HG02852 (cell line): ENCODE results near the gene ZNF691.
"Not testable (repeated sequence)": the region's sequence is repeated elsewhere in the genome, so short reads cannot be mapped to it uniquely, and the experiment has no call there.

ENCODE experiments used
- ATAC-seq: cut with Tn5 transposase; IDR thresholded peaks from one replicate; pipeline ENCODE4 v1.9.1; 2021; ENCODE audit warnings: mild to moderate bottlenecking, moderate library complexity; ENCODE audit not compliant: unreplicated experiment

The ZNF691 gene

GRCh38 chr1:42853116-42853884, 6.9 kb downstream of the ZNF691 start:
- no peak for ATAC-seq

DNA sequence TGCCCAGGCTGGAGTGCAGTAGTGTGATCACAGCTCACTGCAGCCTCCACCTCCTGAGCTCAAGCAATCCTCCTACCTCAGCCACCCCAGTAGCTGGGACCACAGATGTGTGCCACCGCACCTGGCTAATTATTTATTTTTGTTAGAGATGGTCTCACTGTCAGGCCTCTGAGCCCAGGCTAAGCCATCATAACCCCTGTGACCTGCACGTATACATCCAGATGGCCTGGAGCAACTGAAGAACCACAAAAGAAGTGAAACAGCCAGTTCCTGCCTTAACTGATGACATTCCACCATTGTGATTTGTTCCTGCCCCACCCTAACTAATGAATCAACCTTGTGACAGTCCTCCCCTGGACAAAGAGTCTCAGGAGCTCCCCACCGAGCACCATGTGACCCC, 10.1 kb downstream of the ZNF691 start:
- ATAC-seq, result not testable (repeated sequence)

GRCh38 chr1:42859366-42859765, 13.0 kb downstream of the ZNF691 start:
- not testable (repeated sequence) for ATAC-seq

- no peak for ATAC-seq
Observed at GRCh38 chr1:42860339-42861013, 14.1 kb downstream of the ZNF691 start.

DNA sequence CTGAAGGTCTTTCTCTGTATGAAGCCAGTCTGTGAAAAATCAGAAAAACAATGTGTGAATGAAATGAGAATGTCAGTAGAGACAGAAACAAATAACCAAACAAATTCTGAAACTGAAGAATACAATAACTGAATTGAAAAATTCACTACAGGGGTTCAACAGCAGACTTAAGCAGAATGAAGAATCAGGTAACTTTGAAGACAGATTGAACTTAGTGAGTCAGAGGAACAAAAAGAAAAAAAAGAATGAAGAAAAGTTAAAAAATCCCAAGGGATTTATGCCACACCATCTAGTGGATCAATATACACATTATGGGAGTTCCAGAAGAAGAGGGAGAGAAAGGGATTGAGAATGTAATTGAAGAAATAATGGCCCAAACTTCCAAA, 14.6 kb downstream of the ZNF691 start:
- ATAC-seq, result no peak

- no peak for ATAC-seq
Observed at GRCh38 chr1:42866549-42866948, 20.1 kb downstream of the ZNF691 start.

DNA sequence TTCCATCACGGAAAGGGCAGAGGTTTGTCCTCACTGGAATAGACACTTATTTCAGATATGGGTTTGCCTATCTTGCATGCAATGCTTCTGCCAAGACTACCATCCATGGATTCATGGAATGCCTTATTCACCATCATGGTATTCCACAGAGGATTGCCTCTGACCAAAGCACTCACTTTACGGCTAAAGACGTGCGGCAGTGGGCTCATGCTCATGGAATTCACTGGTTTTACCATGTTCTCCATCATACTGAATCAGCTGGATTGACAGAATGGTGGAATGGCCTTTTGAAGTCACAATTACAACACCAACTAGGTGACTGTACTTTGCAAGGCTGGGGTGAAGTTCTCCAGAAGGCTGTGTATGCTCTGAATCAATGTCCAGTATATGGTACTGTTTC, 22.1 kb downstream of the ZNF691 start:
- not testable (repeated sequence) for ATAC-seq

GRCh38 chr1:42869254-42869653, 22.8 kb downstream of the ZNF691 start:
- ATAC-seq, result not testable (repeated sequence)

GRCh38 chr1:42869751-42870150, 23.3 kb downstream of the ZNF691 start:
- not testable (repeated sequence) for ATAC-seq

- not testable (repeated sequence) for ATAC-seq
Observed at GRCh38 chr1:42873108-42873507, 26.7 kb downstream of the ZNF691 start.

- ATAC-seq, result no peak
Observed at GRCh38 chr1:42873670-42874069, 27.3 kb downstream of the ZNF691 start.

DNA sequence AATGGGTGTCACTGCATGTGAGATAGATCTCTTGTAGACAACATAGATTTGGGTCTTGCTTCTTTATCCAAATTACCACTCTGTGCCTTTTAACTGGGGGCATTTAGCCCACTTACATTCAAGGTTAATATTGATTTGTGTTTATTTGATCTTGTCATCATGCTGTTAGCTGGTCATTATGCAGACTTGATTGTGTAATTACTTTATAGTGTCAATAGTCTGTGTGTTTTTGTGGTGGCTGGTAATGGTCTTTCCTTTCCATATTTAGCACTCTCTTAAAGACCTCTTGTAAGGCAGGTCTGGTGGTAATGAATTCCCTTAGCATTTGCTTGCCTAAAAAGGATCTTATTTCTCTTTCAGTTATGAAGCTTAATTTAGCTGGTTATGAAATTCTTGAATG, 29.6 kb downstream of the ZNF691 start:
- no peak for ATAC-seq

DNA sequence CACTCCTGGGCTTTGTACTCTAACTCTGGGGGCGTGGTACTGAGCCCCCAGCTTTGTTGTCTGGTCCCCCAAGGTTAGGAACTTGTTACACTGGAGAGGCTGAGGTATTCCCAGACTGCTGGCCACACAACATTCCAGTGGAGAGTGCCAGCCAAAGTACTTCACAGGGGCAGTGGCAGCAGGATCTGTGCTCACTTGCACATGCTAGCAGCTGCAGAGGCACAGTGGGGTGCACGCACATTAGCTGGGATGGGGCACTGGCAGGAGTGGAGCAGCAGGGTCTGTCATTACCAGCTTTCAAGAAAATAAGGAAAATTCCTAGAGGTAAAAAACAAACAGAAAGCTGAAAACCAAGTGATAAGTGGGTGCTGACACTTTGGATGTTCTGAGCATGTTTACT, 31.0 kb downstream of the ZNF691 start:
- no peak for ATAC-seq

GRCh38 chr1:42880384-42880783, 34.0 kb downstream of the ZNF691 start:
- ATAC-seq, result no peak

DNA sequence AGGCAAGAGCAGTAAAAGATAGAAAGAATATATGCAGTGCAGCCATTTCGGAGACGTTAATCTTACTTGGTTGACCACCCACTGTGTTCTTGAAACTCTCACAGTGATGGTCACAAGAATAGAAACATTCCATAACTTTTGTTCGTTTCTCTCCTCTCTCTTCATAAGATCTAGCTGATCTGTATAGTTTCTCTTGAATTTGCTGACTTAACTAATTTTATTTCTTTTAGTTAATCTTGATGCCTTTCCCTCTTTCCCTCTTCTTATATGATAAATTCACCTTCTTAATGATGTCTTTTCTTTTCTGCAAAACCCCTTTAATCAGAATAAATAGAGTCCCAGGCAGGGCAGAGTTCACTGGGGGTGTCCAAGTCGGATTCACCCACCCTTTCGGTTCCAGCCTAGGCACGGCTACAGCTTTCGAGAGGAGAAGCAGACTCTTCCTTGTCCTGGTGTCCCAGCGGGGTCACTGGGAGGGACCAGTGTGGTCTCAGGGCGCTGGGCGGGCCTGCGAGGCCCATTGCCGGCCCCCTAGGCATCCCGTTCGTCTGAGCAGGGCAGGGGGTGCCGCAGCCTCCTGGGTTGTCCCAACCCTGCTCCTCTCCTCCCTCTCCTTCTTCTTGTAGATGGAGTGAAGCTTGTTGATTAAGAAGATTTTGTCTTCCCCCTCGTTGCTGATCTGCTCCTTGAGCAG, 39.8 kb downstream of the ZNF691 start:
- no peak for ATAC-seq

- ATAC-seq, result no peak
Observed at GRCh38 chr1:42886800-42887199, 40.4 kb downstream of the ZNF691 start.

- no peak for ATAC-seq
Observed at GRCh38 chr1:42887366-42887765, 41.0 kb downstream of the ZNF691 start.

DNA sequence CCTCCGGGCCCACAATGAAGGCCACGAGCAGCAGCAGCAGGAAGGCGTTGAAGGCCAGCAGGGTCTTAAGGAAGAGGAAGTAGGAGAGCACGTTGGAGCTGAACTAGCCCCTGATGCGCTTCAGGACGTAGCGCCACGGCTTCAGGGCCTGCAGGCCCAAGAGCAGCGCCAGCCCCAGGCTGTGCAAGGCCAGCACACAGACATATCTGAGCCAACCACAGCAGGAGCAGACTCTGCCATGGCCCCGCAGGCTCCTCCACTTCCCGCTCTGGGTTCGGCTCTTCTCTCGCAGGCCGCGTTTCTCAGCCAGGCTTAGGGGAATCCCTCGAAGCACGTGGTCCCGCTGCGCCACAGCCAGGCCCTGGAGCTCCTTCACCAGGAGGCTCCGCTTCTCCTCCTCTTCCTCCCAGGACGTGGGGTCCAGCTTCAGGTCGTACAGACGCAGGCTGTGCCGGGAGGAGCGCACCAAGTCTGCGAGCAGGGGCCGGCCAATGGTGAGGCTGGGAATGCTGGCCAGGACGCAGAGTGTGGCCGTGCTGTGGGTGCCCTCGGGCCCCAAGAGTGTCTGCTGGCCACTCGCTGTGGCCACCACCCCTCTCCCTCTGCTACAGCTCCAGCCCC, 41.7 kb downstream of the ZNF691 start:
- ATAC-seq, result no peak

DNA sequence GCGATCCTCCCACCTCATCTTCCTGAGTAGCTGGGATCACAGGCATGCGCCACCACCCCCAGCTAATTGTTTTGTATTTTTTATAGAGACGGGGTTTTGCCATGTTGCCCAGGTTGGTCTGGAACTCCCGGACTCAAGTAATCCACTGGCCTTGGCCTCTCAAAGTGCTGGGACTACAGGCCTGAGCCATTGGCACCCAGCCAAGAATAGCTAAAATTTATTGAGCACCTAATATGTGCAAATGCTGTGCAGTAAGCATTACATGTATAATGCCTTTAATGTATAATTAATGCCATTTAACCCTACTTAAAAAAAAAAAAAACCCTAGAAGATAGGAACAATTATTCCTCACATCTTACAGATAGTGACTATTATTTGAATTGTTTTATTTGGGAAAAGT, 42.9 kb downstream of the ZNF691 start:
- ATAC-seq, result no peak

- ATAC-seq, result no peak
Observed at GRCh38 chr1:42891465-42892138, 45.2 kb downstream of the ZNF691 start.

DNA sequence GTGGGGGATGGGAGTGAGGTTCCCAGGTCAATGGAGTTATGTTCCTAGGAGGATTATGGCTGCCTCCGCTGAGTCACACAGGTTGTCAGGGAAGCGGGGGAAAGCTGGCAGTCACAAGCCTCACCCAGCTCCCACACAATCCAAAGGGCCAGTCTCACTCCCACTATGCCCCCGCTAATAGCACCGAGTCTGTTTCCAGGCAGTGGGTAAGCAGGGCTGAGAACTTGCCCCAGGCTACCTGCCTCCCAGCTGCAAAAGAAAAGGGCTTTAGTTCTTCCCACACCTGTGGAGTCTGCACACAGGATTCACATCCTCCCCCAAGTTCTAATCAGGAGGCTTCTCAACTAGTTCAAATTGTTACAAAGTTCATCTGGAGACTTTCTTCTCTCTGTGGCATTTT, 53.5 kb downstream of the ZNF691 start:
- not testable (repeated sequence) for ATAC-seq
